ENCODE measurements around the gene MSRB3.

The MSRB3 gene

GRCh38 chr12:65259501-65259900, 19.0 kb upstream of the MSRB3 start:
- H3K4me3 ChIP-seq (ENCODE audit: low read length), result no peak overlapping the region
- H3K36me3 ChIP-seq (replicated peaks; ENCODE audit: low read depth, low read length), result no peaks in the 10 kb centered on the region
- no peak for TF ChIP-seq EZH2phosphoT487 (IDR thresholded peaks at IDR 0.05; ENCODE audit: low read depth)
- no peak for TF ChIP-seq CTCF (IDR thresholded peaks at IDR 0.05; ENCODE audit: low read depth, low read length)
- H3K79me2 ChIP-seq (ENCODE audit: low read length), result no peaks in the 10 kb centered on the region
- peaks cover 11% of the 10 kb centered on the region for H3K4me1 ChIP-seq (ENCODE audit: low read length)
- no peaks in the 10 kb centered on the region for H4K20me1 ChIP-seq (ENCODE audit: insufficient read depth, low read length)
- H3K4me2 ChIP-seq (ENCODE audit: low read length), result 0 out of 2 replicates have a peak overlapping the region, but pooled peaks have one; percentile 5
- H3K9me3 ChIP-seq (ENCODE audit: insufficient read depth, low read length), result peaks cover 9% of the 10 kb centered on the region; the same call in 1 of the 2 replicates
- H2AFZ ChIP-seq (ENCODE audit: low read depth, low read length), result no peak overlapping the region
- H3K27ac ChIP-seq (ENCODE audit: low read length), result no peak overlapping the region
- no peaks in the 10 kb centered on the region for H3K27me3 ChIP-seq (ENCODE audit: low read depth, low read length)
- no peak overlapping the region for H3K9ac ChIP-seq (ENCODE audit: low read length)

- Histone ChIP-seq H3K4me3 (ENCODE audit: low read length) (no peak overlapping the region), H2AFZ (ENCODE audit: low read depth, low read length) (no peak overlapping the region), H3K9me3 (ENCODE audit: insufficient read depth, low read length) (peaks cover 9% of the 10 kb centered on the region; the same call in 1 of the 2 replicates), H3K36me3 (replicated peaks; ENCODE audit: low read depth, low read length) (no peaks in the 10 kb centered on the region), H3K27me3 (ENCODE audit: low read depth, low read length) (no peaks in the 10 kb centered on the region), H3K27ac (ENCODE audit: low read length) (no peak overlapping the region), H3K9ac (ENCODE audit: low read length) (no peak overlapping the region), H4K20me1 (ENCODE audit: insufficient read depth, low read length) (no peaks in the 10 kb centered on the region), H3K4me2 (ENCODE audit: low read length) (no peak overlapping the region), H3K79me2 (ENCODE audit: low read length) (no peaks in the 10 kb centered on the region), H3K4me1 (ENCODE audit: low read length) (peaks cover 11% of the 10 kb centered on the region)
- TF ChIP-seq EZH2phosphoT487 (IDR thresholded peaks at IDR 0.05; ENCODE audit: low read depth), result no peak
- TF ChIP-seq CTCF (IDR thresholded peaks at IDR 0.05; ENCODE audit: low read depth, low read length), result no peak
Observed at GRCh38 chr12:65263777-65264176, 14.7 kb upstream of the MSRB3 start.

GRCh38 chr12:65266408-65266807, 12.1 kb upstream of the MSRB3 start:
- no peaks in the 10 kb centered on the region for H3K36me3 ChIP-seq (replicated peaks; ENCODE audit: low read depth, low read length)
- H3K27ac ChIP-seq (ENCODE audit: low read length), result no peak overlapping the region
- no peak overlapping the region for H3K9ac ChIP-seq (ENCODE audit: low read length)
- H3K4me2 ChIP-seq (ENCODE audit: low read length), result no peak overlapping the region
- H3K79me2 ChIP-seq (ENCODE audit: low read length), result no peaks in the 10 kb centered on the region
- no peaks in the 10 kb centered on the region for H3K27me3 ChIP-seq (ENCODE audit: low read depth, low read length)
- H3K9me3 ChIP-seq (ENCODE audit: insufficient read depth, low read length), result no peaks in the 10 kb centered on the region
- H3K4me3 ChIP-seq (ENCODE audit: low read length), result no peak overlapping the region
- TF ChIP-seq CTCF (IDR thresholded peaks at IDR 0.05; ENCODE audit: low read depth, low read length) (no peak), EZH2phosphoT487 (IDR thresholded peaks at IDR 0.05; ENCODE audit: low read depth) (no peak)
- H3K4me1 ChIP-seq (ENCODE audit: low read length), result 0 out of 2 replicates have a peak, but pooled peaks cover 3% of the 10 kb centered on the region
- no peak overlapping the region for H2AFZ ChIP-seq (ENCODE audit: low read depth, low read length)
- H4K20me1 ChIP-seq (ENCODE audit: insufficient read depth, low read length), result no peaks in the 10 kb centered on the region

GRCh38 chr12:65269603-65270002, 8.9 kb upstream of the MSRB3 start:
- no peak overlapping the region for H2AFZ ChIP-seq (ENCODE audit: low read depth, low read length)
- no peak overlapping the region for H3K9ac ChIP-seq (ENCODE audit: low read length)
- no peak overlapping the region for H3K4me3 ChIP-seq (ENCODE audit: low read length)
- no peaks in the 10 kb centered on the region for H4K20me1 ChIP-seq (ENCODE audit: insufficient read depth, low read length)
- no peaks in the 10 kb centered on the region for H3K79me2 ChIP-seq (ENCODE audit: low read length)
- H3K4me1 ChIP-seq (ENCODE audit: low read length), result peaks cover 10% of the 10 kb centered on the region
- H3K4me2 ChIP-seq (ENCODE audit: low read length), result no peak overlapping the region
- H3K36me3 ChIP-seq (replicated peaks; ENCODE audit: low read depth, low read length), result no peaks in the 10 kb centered on the region
- H3K9me3 ChIP-seq (ENCODE audit: insufficient read depth, low read length), result no peaks in the 10 kb centered on the region
- H3K27ac ChIP-seq (ENCODE audit: low read length), result no peak overlapping the region
- no peaks in the 10 kb centered on the region for H3K27me3 ChIP-seq (ENCODE audit: low read depth, low read length)
- TF ChIP-seq CTCF (IDR thresholded peaks at IDR 0.05; ENCODE audit: low read depth, low read length) (no peak), EZH2phosphoT487 (IDR thresholded peaks at IDR 0.05; ENCODE audit: low read depth) (no peak)
